Cardiac muscle cell (in vitro differentiated cells and primary cell): ENCODE data around the gene PRKCZ. TPM values are rescaled to one million over a fixed set of nuclear protein-coding genes. Genes with fewer than 3 reads are reported as not detected.

ENCODE experiments used
- DNase-seq, 2 donors: peaks; one replicate each; pipeline versions ENCODE4 v3.0.0 to v3.0.0-alpha.2; 2010 to 2017; ENCODE audit warnings: low read depth in 1 of 2, low spot score in 1 of 2
- H3K27ac ChIP-seq: fragments of 200-600 bp; sonication (generic); 2 replicates; pipeline ENCODE4 v1.5.1; 2016
- H3K27me3 ChIP-seq: fragments of 200-600 bp; sonication (generic); 2 replicates; pipeline ENCODE4 v1.6.0; 2016; ENCODE audit warnings: control low read depth
- H3K36me3 ChIP-seq: fragments of 200-600 bp; sonication (generic); 2 replicates; pipeline ENCODE4 v1.5.1; 2016; ENCODE audit warnings: control low read depth
- H3K4me1 ChIP-seq: fragments of 200-600 bp; sonication (generic); 2 replicates; pipeline ENCODE4 v1.8.1; 2017; ENCODE audit warnings: low read depth, mild to moderate bottlenecking, mixed run types
- H3K4me3 ChIP-seq: fragments of 200-600 bp; sonication (generic); 2 replicates; pipeline ENCODE4 v1.5.1; 2016; ENCODE audit warnings: mild to moderate bottlenecking
- H3K9me3 ChIP-seq: fragments of 200-600 bp; sonication (generic); 2 replicates; pipeline ENCODE4 v1.5.1; 2017; ENCODE audit warnings: low read depth, mild to moderate bottlenecking, control low read depth
- CTCF ChIP-seq: IDR thresholded peaks from 2 replicates; pipeline ENCODE4 v1.5.1; 2012; ENCODE audit warnings: low read depth, mild to moderate bottlenecking, low read length
- polyA plus RNA-seq: library from polyadenylated mRNA; unstranded; fragments of >200 nt; fragmentation: Nextera tagmentation; extraction: Ambion mirVana; gene quantifications from 2 replicates; pipeline ENCODE4 v1.2.1, GENCODE V29; 2016
- total RNA-seq: library from RNA; depleted of rRNA; stranded (reverse); fragments of >200 nt; gene quantifications from 2 replicates; pipeline ENCODE4 v1.2.3, GENCODE V29; 2016

The PRKCZ gene
- total and polyA plus RNA-seq, 2 experiments from 2014 or later, result 44.6 to 50.9 TPM

GRCh38 chr1:2018217-2019171 is 31.7 kb upstream of the PRKCZ start:
- no peak overlapping the region for H3K4me3 ChIP-seq
- no peaks in the 10 kb centered on the region for H3K36me3 ChIP-seq
- no peak for TF ChIP-seq CTCF
- H3K27ac ChIP-seq, result no peak overlapping the region
- no peaks in the 10 kb centered on the region for H3K4me1 ChIP-seq
- H3K9me3 ChIP-seq, result no peaks in the 10 kb centered on the region
- DNase-seq, result no peak
- peaks cover 77% of the 10 kb centered on the region for H3K27me3 ChIP-seq

- Histone ChIP-seq H3K9me3 (no peaks in the 10 kb centered on the region), H3K36me3 (no peaks in the 10 kb centered on the region), H3K4me3 (peak within 1 kb of the TSS; percentile 25), H3K4me1 (no peaks in the 10 kb centered on the region), H3K27me3 (peaks cover 77% of the 10 kb centered on the region), H3K27ac (no peak within 1 kb of the TSS)
- peak; percentile 30 to 62 for DNase-seq
- TF ChIP-seq CTCF, result no peak
Measured at GRCh38 chr1:2019172-2019543, 31.1 kb upstream of the PRKCZ start, which contains the start of gene GABRD. Gene GABRD, plus strand, starts transcription at chr1:2019345. Its CDS starts 79 bp downstream, at chr1:2019424.

DNA sequence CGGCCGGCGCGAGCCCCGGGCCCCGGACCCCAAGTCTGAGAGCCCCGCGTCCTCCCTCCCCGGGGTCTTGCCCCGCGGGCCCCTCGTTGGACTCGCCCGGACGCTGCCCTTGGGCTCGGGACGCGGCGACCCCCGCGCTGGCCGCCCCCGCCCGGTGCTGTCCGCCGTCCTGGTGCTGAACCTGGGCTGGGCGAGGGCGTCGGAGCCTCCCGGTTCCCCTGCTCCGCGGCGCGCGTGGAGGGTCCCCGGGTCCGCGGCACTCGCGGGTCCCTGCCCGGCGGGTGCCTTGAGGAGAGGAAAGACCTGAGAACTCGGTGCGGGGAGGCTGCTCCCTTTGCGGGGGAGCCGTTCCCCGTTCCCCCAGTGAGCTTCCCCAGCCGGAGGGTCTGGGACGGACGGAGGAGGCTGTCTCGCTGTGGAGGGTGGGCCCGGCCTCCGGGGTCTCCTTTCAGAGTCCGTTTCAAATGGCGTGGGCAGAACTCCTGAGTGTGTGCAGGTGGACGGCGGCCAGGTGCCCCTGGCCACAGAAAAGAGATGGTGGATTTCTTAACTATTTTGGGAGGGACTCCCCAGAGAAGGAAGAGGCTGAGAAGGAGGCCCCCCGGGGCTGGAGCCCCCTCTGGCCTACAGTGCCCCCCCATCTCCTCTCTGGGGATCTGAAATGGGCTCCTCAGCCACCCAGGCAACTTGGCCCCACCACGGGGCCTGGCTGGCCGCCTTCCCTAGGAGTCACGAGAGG is 30.5 kb upstream of the PRKCZ start:
- peak overlapping the region; percentile 25 for H3K4me3 ChIP-seq
- no peak for TF ChIP-seq CTCF
- no peak overlapping the region for H3K27ac ChIP-seq
- DNase-seq, result peak; percentile 8 to 79
- no peaks in the 10 kb centered on the region for H3K36me3 ChIP-seq
- no peaks in the 10 kb centered on the region for H3K4me1 ChIP-seq
- no peaks in the 10 kb centered on the region for H3K9me3 ChIP-seq
- H3K27me3 ChIP-seq, result peaks cover 75% of the 10 kb centered on the region

DNA sequence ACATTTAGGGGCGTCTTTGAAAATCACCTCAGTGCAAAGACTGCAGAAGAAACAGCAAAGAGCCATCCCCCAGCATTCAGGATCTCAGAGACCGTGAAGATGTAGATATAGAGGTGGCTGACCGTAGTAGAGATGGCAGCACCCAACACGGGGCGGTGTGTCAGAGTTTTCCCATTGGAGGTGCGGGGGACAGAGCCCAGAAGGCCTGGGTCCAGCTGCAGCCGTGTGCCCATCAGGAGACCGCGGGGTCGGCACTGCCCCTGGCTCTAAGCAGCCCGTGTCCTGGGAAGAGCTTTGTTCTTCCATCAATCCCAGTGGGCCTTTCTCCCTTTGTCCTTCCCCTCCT is 29.9 kb upstream of the PRKCZ start:
- TF ChIP-seq CTCF, result no peak
- no peaks in the 10 kb centered on the region for H3K36me3 ChIP-seq
- no peak for DNase-seq
- no peak overlapping the region for H3K4me3 ChIP-seq
- H3K4me1 ChIP-seq, result no peaks in the 10 kb centered on the region
- no peak overlapping the region for H3K27ac ChIP-seq
- no peaks in the 10 kb centered on the region for H3K9me3 ChIP-seq
- H3K27me3 ChIP-seq, result peaks cover 69% of the 10 kb centered on the region

- Histone ChIP-seq H3K9me3 (no peaks in the 10 kb centered on the region), H3K36me3 (no peaks in the 10 kb centered on the region), H3K27ac (no peak overlapping the region), H3K4me3 (no peak overlapping the region), H3K27me3 (peaks cover 58% of the 10 kb centered on the region), H3K4me1 (no peaks in the 10 kb centered on the region)
- TF ChIP-seq CTCF, result no peak
- DNase-seq, result no peak
Measured at GRCh38 chr1:2021550-2021949, 28.7 kb upstream of the PRKCZ start.
